ENCODE results near the gene KCNJ15. TPM values are rescaled to one million over a fixed set of nuclear protein-coding genes. Genes with fewer than 3 reads are reported as not detected.

KCNJ15 gene
- total and polyA plus RNA-seq, 2 of the 13 experiments (the other 11 are each of a cell fraction or from before 2014, with no cell fraction given): not detected

- intact Hi-C loops (cut with micrococcal nuclease; ENCODE audit: unreplicated experiment) (no loop called here), in situ Hi-C loops (cut with HindIII; ENCODE audit: extremely low pct_ligation_motif_present, low pct_unique_long_range_greater_than_20kb) (no loop called here)
- FAIRE-seq (no peak), ATAC-seq (no peak), DNase-seq (ENCODE audit: low spot score) (no peak)
- Histone ChIP-seq H2AFZ (ENCODE audit: low read length) (no peak overlapping the region), H3K4me2 (ENCODE audit: low read depth, low read length) (no peak overlapping the region), H3K27ac (ENCODE audit: extremely low read length, insufficient read depth, low read length) (no peak overlapping the region), H3K9ac (ENCODE audit: insufficient read depth, low read depth, low read length) (no peak overlapping the region), H3K4me3 (replicated peaks in 1 of 3; ENCODE audit: insufficient read depth in 1 of 3, low read depth in 2 of 3, low read length in 3 of 3) (no peak overlapping the region), H4K20me1 (ENCODE audit: insufficient read depth, low read length) (no peaks in the 10 kb centered on the region), H3K79me2 (ENCODE audit: insufficient read depth, low read length) (no peaks in the 10 kb centered on the region), H3K27me3 (ENCODE audit: control insufficient read depth in 1 of 2, insufficient read depth in 2 of 2, low read length in 2 of 2) (no peaks in the 10 kb centered on the region), H3K36me3 (replicated peaks in 1 of 2; ENCODE audit: control insufficient read depth in 1 of 2, insufficient read depth in 2 of 2, low read length in 2 of 2) (no peaks in the 10 kb centered on the region), H3K4me1 (ENCODE audit: insufficient read depth, low read length) (no peaks in the 10 kb centered on the region), H3K9me3 (ENCODE audit: low read length) (no peaks in the 10 kb centered on the region)
- ChIA-PET POLR2A (no interaction called here), CTCF (ENCODE audit: low intra/inter-chr PET ratio, low total read pairs) (no interaction called here)
- TF ChIP-seq SP140L (CRISPR knock-in tag; IDR thresholded peaks at IDR 0.05; ENCODE audit: borderline replicate concordance) (no peak), CHCHD3 (CRISPR knock-in tag; IDR thresholded peaks at IDR 0.05) (no peak), POLR2G (IDR thresholded peaks at IDR 0.05; ENCODE audit: low read depth, low read length) (no peak), ZNF451 (CRISPR knock-in tag; IDR thresholded peaks at IDR 0.05) (no peak), ZNF670 (CRISPR knock-in tag; IDR thresholded peaks at IDR 0.05; ENCODE audit: borderline replicate concordance) (no peak), ZNF761 (CRISPR knock-in tag; conservative IDR thresholded peaks at IDR 0.05) (no peak), SATB2 (CRISPR knock-in tag; IDR thresholded peaks at IDR 0.05) (no peak), ZNF737 (CRISPR knock-in tag; IDR thresholded peaks at IDR 0.05; ENCODE audit: borderline replicate concordance) (no peak), BRD4 (CRISPR knock-in tag; IDR thresholded peaks at IDR 0.05) (no peak), MIER3 (CRISPR knock-in tag; IDR thresholded peaks at IDR 0.05; ENCODE audit: borderline replicate concordance) (no peak), NFYB (CRISPR knock-in tag; IDR thresholded peaks at IDR 0.05) (no peak), SMC3 (IDR thresholded peaks at IDR 0.05; ENCODE audit: low read length) (no peak), ZNF331 (CRISPR knock-in tag; IDR thresholded peaks at IDR 0.05) (no peak), ZBTB42 (CRISPR knock-in tag; IDR thresholded peaks at IDR 0.05) (no peak)
- TF ChIP-seq, protein P1, sequence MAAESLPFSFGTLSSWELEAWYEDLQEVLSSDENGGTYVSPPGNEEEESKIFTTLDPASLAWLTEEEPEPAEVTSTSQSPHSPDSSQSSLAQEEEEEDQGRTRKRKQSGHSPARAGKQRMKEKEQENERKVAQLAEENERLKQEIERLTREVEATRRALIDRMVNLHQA (CRISPR knock-in tag; IDR thresholded peaks at IDR 0.05): no peak
- 7% methylated on average over 6 of the region's 6 CpGs for WGBS (ENCODE audit: low lambda C conversion rate)
- no TSS peak for BruUV-seq (replicated peaks)
Observed at GRCh38 chr21:38321568-38321967, 64.8 kb downstream of the KCNJ15 start.
